Measurements from ENCODE around the gene HDAC7. TPM values are rescaled to one million over a fixed set of nuclear protein-coding genes. Genes with fewer than 3 reads are reported as not detected.

Gene HDAC7
- total RNA-seq, 1 donor from 2014 or later: 31.7 TPM

- DNase-seq (ENCODE audit: low read depth in 2 of 2): no peak
Observed at GRCh38 chr12:47747596-47748506, 71.9 kb downstream of the HDAC7 start.

GRCh38 chr12:47747126-47747525 is 72.6 kb downstream of the HDAC7 start:
- DNase-seq (ENCODE audit: low read depth in 2 of 2): no peak

- no peak for DNase-seq (ENCODE audit: low read depth in 2 of 2)
Observed at GRCh38 chr12:47746523-47746922, 73.2 kb downstream of the HDAC7 start.

- no peak for DNase-seq (ENCODE audit: low read depth in 2 of 2)
Observed at GRCh38 chr12:47746073-47746472, 73.6 kb downstream of the HDAC7 start.

GRCh38 chr12:47745485-47746041 is 74.1 kb downstream of the HDAC7 start:
- no peak for DNase-seq (ENCODE audit: low read depth in 2 of 2)

GRCh38 chr12:47744778-47745436 is 74.8 kb downstream of the HDAC7 start:
- no peak for DNase-seq (ENCODE audit: low read depth in 2 of 2)

- DNase-seq (ENCODE audit: low read depth in 2 of 2): peak in 1 of 2 donors; percentile 50
Observed at GRCh38 chr12:47744005-47744651, 75.6 kb downstream of the HDAC7 start.

GRCh38 chr12:47743311-47743860 is 76.3 kb downstream of the HDAC7 start:
- DNase-seq (ENCODE audit: low read depth in 2 of 2): no peak

- DNase-seq (ENCODE audit: low read depth in 2 of 2): peak; percentile 46 to 65
Observed at GRCh38 chr12:47742253-47742825, 77.4 kb downstream of the HDAC7 start.

GRCh38 chr12:47741340-47741703 is 78.4 kb downstream of the HDAC7 start:
- peak; percentile 35 to 47 for DNase-seq (ENCODE audit: low read depth in 2 of 2)

- DNase-seq (ENCODE audit: low read depth in 2 of 2): peak; percentile 17 to 33
Observed at GRCh38 chr12:47740606-47741339, 78.9 kb downstream of the HDAC7 start.

GRCh38 chr12:47739979-47740378 is 79.7 kb downstream of the HDAC7 start:
- DNase-seq (ENCODE audit: low read depth in 2 of 2): peak in 1 of 2 donors; percentile 63

- no peak for DNase-seq (ENCODE audit: low read depth in 2 of 2)
Observed at GRCh38 chr12:47739297-47739696, 80.4 kb downstream of the HDAC7 start.

GRCh38 chr12:47737936-47738594 is 81.6 kb downstream of the HDAC7 start:
- no peak for DNase-seq (ENCODE audit: low read depth in 2 of 2)

GRCh38 chr12:47736877-47737676 is 82.6 kb downstream of the HDAC7 start:
- peak in 1 of 2 donors; percentile 21 for DNase-seq (ENCODE audit: low read depth in 2 of 2)

GRCh38 chr12:47736216-47736615 is 83.5 kb downstream of the HDAC7 start:
- no peak for DNase-seq (ENCODE audit: low read depth in 2 of 2)

GRCh38 chr12:47735649-47736048 is 84.1 kb downstream of the HDAC7 start:
- peak in 1 of 2 donors; percentile 37 for DNase-seq (ENCODE audit: low read depth in 2 of 2)

- DNase-seq (ENCODE audit: low read depth in 2 of 2): no peak
Observed at GRCh38 chr12:47734725-47735480, 84.8 kb downstream of the HDAC7 start.
